ENCODE data around the gene WDR31. TPM values are rescaled to one million over a fixed set of nuclear protein-coding genes. Genes with fewer than 3 reads are reported as not detected.

Gene WDR31
- polyA plus RNA-seq (2013, experiment 1 of 2): 0.11 TPM
- polyA plus RNA-seq (2013, experiment 2 of 2): 0.14 TPM

GRCh38 chr9:113340011-113340699, at the start of gene WDR31:
WDR31 (minus strand) TSS chr9:113340275; CDS start chr9:113332022, 8,253 bp downstream.
- Histone ChIP-seq H3K36me3 (ENCODE audit: control insufficient read depth, insufficient read depth, low read length) (no peaks in the 10 kb centered on the region), H3K56ac (ENCODE audit: low read length) (peak within 1 kb of the TSS; percentile 95), H3K9ac (ENCODE audit: low read length) (peak within 1 kb of the TSS; percentile 91), H3K79me1 (ENCODE audit: low read length) (no peaks in the 10 kb centered on the region), H3K23ac (ENCODE audit: low read length) (peak within 1 kb of the TSS; percentile 45), H3K18ac (ENCODE audit: low read length) (peak within 1 kb of the TSS; percentile 83), H4K5ac (ENCODE audit: low read length) (peak within 1 kb of the TSS; percentile 71), H3K79me2 (ENCODE audit: control insufficient read depth, insufficient read depth, low read length) (no peaks in the 10 kb centered on the region), H2BK120ac (ENCODE audit: low read depth, low read length) (no peak within 1 kb of the TSS), H3K4me2 (ENCODE audit: low read length) (peak within 1 kb of the TSS; percentile 85), H2BK5ac (ENCODE audit: low read length) (no peak within 1 kb of the TSS), H2AK5ac (ENCODE audit: low read length) (no peak within 1 kb of the TSS), H3K27me3 (ENCODE audit: insufficient read depth, low read length, poor library complexity) (no peaks in the 10 kb centered on the region), H3K27ac (ENCODE audit: low read depth, low read length) (no peak within 1 kb of the TSS), H4K8ac (ENCODE audit: low read depth, low read length) (no peak within 1 kb of the TSS), H3K4me1 (ENCODE audit: control insufficient read depth, low read depth, low read length) (no peaks in the 10 kb centered on the region), H3K4ac (ENCODE audit: low read depth, low read length) (no peak within 1 kb of the TSS), H3K4me3 (ENCODE audit: low read length) (peak within 1 kb of the TSS; percentile 82), H2BK15ac (replicated peaks; ENCODE audit: low read depth) (no peak within 1 kb of the TSS)
- WGBS (ENCODE audit: extremely low coverage, insufficient coverage, low lambda C conversion rate): no CpG with 5 or more reads among the region's 46 CpGs
- peak; percentile 90 for DNase-seq

- no peak overlapping the region for H2AK5ac ChIP-seq (ENCODE audit: low read length)
- H3K18ac ChIP-seq (ENCODE audit: low read length): no peak overlapping the region
- H3K79me2 ChIP-seq (ENCODE audit: control insufficient read depth, insufficient read depth, low read length): no peaks in the 10 kb centered on the region
- H2BK15ac ChIP-seq (replicated peaks; ENCODE audit: low read depth): no peak overlapping the region
- H4K8ac ChIP-seq (ENCODE audit: low read depth, low read length): no peak overlapping the region
- DNase-seq: no peak
- no peak overlapping the region for H4K5ac ChIP-seq (ENCODE audit: low read length)
- H3K23ac ChIP-seq (ENCODE audit: low read length): no peak overlapping the region
- peaks cover 4% of the 10 kb centered on the region for H3K36me3 ChIP-seq (ENCODE audit: control insufficient read depth, insufficient read depth, low read length)
- no peak overlapping the region for H2BK120ac ChIP-seq (ENCODE audit: low read depth, low read length)
- H3K27ac ChIP-seq (ENCODE audit: low read depth, low read length): no peak overlapping the region
- no peak overlapping the region for H3K4me2 ChIP-seq (ENCODE audit: low read length)
- H3K9ac ChIP-seq (ENCODE audit: low read length): no peak overlapping the region
- H3K4me3 ChIP-seq (ENCODE audit: low read length): no peak overlapping the region
- H3K79me1 ChIP-seq (ENCODE audit: low read length): no peaks in the 10 kb centered on the region
- no peaks in the 10 kb centered on the region for H3K4me1 ChIP-seq (ENCODE audit: control insufficient read depth, low read depth, low read length)
- H3K27me3 ChIP-seq (ENCODE audit: insufficient read depth, low read length, poor library complexity): no peaks in the 10 kb centered on the region
- no peak overlapping the region for H3K4ac ChIP-seq (ENCODE audit: low read depth, low read length)
- H3K56ac ChIP-seq (ENCODE audit: low read length): no peak overlapping the region
- no CpG with 5 or more reads among the region's 11 CpGs for WGBS (ENCODE audit: extremely low coverage, insufficient coverage, low lambda C conversion rate)
- H2BK5ac ChIP-seq (ENCODE audit: low read length): no peak overlapping the region
Measured at GRCh38 chr9:113389451-113389850, 49.4 kb upstream of the WDR31 start.

GRCh38 chr9:113388833-113389232, 48.8 kb upstream of the WDR31 start:
- Histone ChIP-seq H3K56ac (ENCODE audit: low read length) (no peak overlapping the region), H3K27ac (ENCODE audit: low read depth, low read length) (no peak overlapping the region), H3K18ac (ENCODE audit: low read length) (no peak overlapping the region), H2BK15ac (replicated peaks; ENCODE audit: low read depth) (no peak overlapping the region), H3K23ac (ENCODE audit: low read length) (no peak overlapping the region), H2AK5ac (ENCODE audit: low read length) (no peak overlapping the region), H3K4me2 (ENCODE audit: low read length) (no peak overlapping the region), H3K79me2 (ENCODE audit: control insufficient read depth, insufficient read depth, low read length) (no peaks in the 10 kb centered on the region), H3K4me3 (ENCODE audit: low read length) (no peak overlapping the region), H3K4me1 (ENCODE audit: control insufficient read depth, low read depth, low read length) (no peaks in the 10 kb centered on the region), H2BK5ac (ENCODE audit: low read length) (no peak overlapping the region), H4K8ac (ENCODE audit: low read depth, low read length) (no peak overlapping the region), H2BK120ac (ENCODE audit: low read depth, low read length) (no peak overlapping the region), H3K4ac (ENCODE audit: low read depth, low read length) (no peak overlapping the region), H3K9ac (ENCODE audit: low read length) (no peak overlapping the region), H3K79me1 (ENCODE audit: low read length) (no peaks in the 10 kb centered on the region), H3K27me3 (ENCODE audit: insufficient read depth, low read length, poor library complexity) (no peaks in the 10 kb centered on the region), H4K5ac (ENCODE audit: low read length) (no peak overlapping the region), H3K36me3 (ENCODE audit: control insufficient read depth, insufficient read depth, low read length) (peaks cover 4% of the 10 kb centered on the region)
- WGBS (ENCODE audit: extremely low coverage, insufficient coverage, low lambda C conversion rate): no CpG with 5 or more reads among the region's 13 CpGs
- DNase-seq: no peak

DNA sequence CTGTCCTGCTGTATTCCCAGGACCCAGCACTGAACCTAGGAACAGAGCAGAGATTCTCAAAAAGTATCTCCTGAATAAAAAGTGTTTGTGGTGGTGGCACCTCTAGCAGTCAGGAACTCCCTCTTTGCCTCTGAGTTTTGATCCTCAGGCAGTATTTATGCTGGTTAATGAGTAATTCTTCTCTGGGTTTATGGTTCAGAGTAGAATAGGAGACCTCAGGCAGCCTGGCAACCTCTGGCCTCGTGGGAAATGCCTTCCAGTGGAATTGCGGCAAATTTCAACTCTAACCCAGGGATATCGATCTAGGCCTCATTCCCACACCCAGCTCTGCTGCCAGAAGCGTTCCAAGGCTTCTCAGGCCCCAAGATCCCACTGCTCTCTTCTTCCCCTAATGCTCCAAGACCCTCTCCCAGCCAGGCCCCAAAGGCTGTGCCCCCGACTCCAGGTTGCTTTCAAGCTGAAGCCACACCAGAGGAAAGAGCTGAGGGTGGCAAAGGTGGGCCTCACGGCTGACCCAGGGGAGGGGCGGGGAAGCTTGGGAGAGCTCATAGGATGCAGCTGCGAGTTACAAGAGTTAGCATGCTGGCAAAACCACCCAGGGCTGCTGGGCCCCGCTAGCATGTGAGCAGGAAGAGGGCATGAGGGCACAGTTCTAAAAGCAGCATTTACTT, 47.6 kb upstream of the WDR31 start:
- Histone ChIP-seq H2BK120ac (ENCODE audit: low read depth, low read length) (no peak overlapping the region), H4K8ac (ENCODE audit: low read depth, low read length) (no peak overlapping the region), H3K4ac (ENCODE audit: low read depth, low read length) (no peak overlapping the region), H3K36me3 (ENCODE audit: control insufficient read depth, insufficient read depth, low read length) (peaks cover 4% of the 10 kb centered on the region), H3K9ac (ENCODE audit: low read length) (no peak overlapping the region), H2BK15ac (replicated peaks; ENCODE audit: low read depth) (no peak overlapping the region), H3K4me2 (ENCODE audit: low read length) (no peak overlapping the region), H3K18ac (ENCODE audit: low read length) (no peak overlapping the region), H3K23ac (ENCODE audit: low read length) (no peak overlapping the region), H4K5ac (ENCODE audit: low read length) (no peak overlapping the region), H2AK5ac (ENCODE audit: low read length) (no peak overlapping the region), H2BK5ac (ENCODE audit: low read length) (no peak overlapping the region), H3K27me3 (ENCODE audit: insufficient read depth, low read length, poor library complexity) (no peaks in the 10 kb centered on the region), H3K56ac (ENCODE audit: low read length) (no peak overlapping the region), H3K4me1 (ENCODE audit: control insufficient read depth, low read depth, low read length) (no peaks in the 10 kb centered on the region), H3K79me1 (ENCODE audit: low read length) (no peaks in the 10 kb centered on the region), H3K27ac (ENCODE audit: low read depth, low read length) (no peak overlapping the region), H3K4me3 (ENCODE audit: low read length) (no peak overlapping the region), H3K79me2 (ENCODE audit: control insufficient read depth, insufficient read depth, low read length) (no peaks in the 10 kb centered on the region)
- DNase-seq: no peak
- WGBS (ENCODE audit: extremely low coverage, insufficient coverage, low lambda C conversion rate): no CpG with 5 or more reads among the region's 9 CpGs

DNA sequence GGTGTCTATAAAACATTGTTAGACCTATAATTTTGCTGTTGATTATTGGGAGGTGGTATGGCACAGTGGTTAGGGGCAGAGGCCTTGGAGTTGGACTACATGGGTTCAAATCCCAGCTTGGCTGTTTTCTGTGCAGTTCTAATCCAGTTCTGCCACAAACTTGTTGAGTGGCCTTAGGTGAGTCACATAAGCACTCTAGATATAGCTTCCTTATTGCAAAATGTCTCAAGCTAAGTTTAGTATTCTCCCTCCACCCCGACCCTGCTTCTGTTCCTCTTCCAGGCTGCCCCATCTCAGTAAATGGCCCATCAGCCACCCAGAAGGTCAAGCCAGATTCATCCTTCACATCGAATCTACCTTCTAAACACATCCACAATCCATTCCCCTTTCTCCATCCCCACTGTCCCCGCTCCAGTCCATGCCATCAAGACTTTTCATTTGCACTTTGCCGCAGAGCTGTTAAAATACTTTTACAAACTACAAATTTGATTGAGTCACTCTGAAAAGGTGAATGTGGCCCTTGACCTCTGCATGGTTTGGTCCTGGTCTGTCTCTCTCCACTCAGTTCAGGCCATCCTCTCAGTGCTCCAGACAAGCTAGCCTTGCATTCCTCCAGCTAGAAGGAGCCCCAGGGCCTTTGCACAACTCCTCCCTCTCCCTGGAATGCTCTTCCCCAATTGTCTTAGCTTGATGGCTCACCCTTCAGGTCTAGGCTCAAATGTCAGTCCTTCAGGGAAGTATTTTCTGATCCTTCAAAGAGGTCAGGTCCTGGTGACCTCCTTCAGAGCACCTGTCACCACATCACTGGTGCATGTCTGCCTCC, 46.7 kb upstream of the WDR31 start:
- no peaks in the 10 kb centered on the region for H3K79me1 ChIP-seq (ENCODE audit: low read length)
- 100% methylated on average over 1 of the region's 4 CpGs for WGBS (ENCODE audit: extremely low coverage, insufficient coverage, low lambda C conversion rate)
- H3K27ac ChIP-seq (ENCODE audit: low read depth, low read length): no peak overlapping the region
- H3K4me3 ChIP-seq (ENCODE audit: low read length): no peak overlapping the region
- no peak overlapping the region for H3K23ac ChIP-seq (ENCODE audit: low read length)
- H2BK15ac ChIP-seq (replicated peaks; ENCODE audit: low read depth): no peak overlapping the region
- H4K5ac ChIP-seq (ENCODE audit: low read length): no peak overlapping the region
- H2BK5ac ChIP-seq (ENCODE audit: low read length): no peak overlapping the region
- no peak overlapping the region for H3K18ac ChIP-seq (ENCODE audit: low read length)
- H3K56ac ChIP-seq (ENCODE audit: low read length): no peak overlapping the region
- H3K4me1 ChIP-seq (ENCODE audit: control insufficient read depth, low read depth, low read length): no peaks in the 10 kb centered on the region
- no peak overlapping the region for H4K8ac ChIP-seq (ENCODE audit: low read depth, low read length)
- no peaks in the 10 kb centered on the region for H3K79me2 ChIP-seq (ENCODE audit: control insufficient read depth, insufficient read depth, low read length)
- peak; percentile 35 for DNase-seq
- no peaks in the 10 kb centered on the region for H3K27me3 ChIP-seq (ENCODE audit: insufficient read depth, low read length, poor library complexity)
- peaks cover 4% of the 10 kb centered on the region for H3K36me3 ChIP-seq (ENCODE audit: control insufficient read depth, insufficient read depth, low read length)
- H3K4me2 ChIP-seq (ENCODE audit: low read length): no peak overlapping the region
- H3K4ac ChIP-seq (ENCODE audit: low read depth, low read length): no peak overlapping the region
- no peak overlapping the region for H2BK120ac ChIP-seq (ENCODE audit: low read depth, low read length)
- no peak overlapping the region for H2AK5ac ChIP-seq (ENCODE audit: low read length)
- H3K9ac ChIP-seq (ENCODE audit: low read length): no peak overlapping the region
